ENCODE results near the gene GNAS.
"Not testable (repeated sequence)": the region's sequence is repeated elsewhere in the genome, so short reads cannot be mapped to it uniquely, and the experiment has no call there.

Gene GNAS

DNA sequence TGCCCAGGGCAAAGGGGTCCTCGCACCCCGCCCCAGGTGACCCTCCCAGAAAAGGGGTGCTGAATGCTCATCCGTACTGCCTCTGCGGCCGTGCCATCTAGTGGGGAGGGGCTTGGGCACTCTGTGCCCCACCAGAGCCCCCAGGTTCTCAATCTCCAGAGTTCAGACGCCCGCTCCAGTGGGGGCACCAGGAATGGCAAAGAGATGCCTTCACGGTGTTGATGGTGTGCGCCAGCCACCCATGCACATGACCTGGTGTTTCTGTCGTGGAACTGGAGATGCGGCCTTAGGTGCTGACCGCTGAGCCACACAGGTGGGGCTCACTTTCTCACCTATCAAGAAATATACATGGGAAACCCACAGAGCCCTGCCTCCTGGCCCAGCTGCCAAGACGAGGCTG is 32.6 kb upstream of the GNAS start:
- DNase-seq (ENCODE audit: low spot score in 2 of 2): no peak
- Histone ChIP-seq H3K27me3 (ENCODE audit: low read depth) (no peaks in the 10 kb centered on the region), H3K36me3 (replicated peaks) (no peaks in the 10 kb centered on the region), H3K9me3 (no peaks in the 10 kb centered on the region), H3K4me1 (no peaks in the 10 kb centered on the region), H3K4me3 (no peak overlapping the region)
- in situ Hi-C loops (cut with MboI; ENCODE audit: low sequenced_read_pairs): no loop called here

DNA sequence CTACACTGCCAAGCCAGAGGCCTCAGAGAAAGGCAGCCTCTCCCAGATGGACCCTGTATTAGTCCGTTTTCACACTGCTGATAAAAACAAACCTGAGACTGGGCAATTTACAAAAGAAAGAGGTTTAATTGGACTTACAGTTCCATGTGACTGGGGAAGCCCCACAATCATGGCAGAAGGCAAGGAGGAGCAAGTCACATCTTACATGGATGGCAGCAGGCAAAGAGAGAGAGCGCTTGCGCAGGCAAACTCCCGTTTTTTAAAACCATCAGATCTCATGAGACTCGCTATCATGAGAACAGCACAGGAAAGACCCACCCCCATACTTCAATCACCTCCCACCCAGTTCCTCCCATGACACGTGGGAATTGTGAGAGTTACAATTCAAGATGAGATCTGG is 32.0 kb upstream of the GNAS start:
- H3K36me3 ChIP-seq (replicated peaks); H3K4me1 ChIP-seq; in situ Hi-C loops (cut with MboI; ENCODE audit: low sequenced_read_pairs); H3K9me3 ChIP-seq; DNase-seq (ENCODE audit: low spot score in 2 of 2); H3K4me3 ChIP-seq; H3K27me3 ChIP-seq (ENCODE audit: low read depth): not testable (repeated sequence)

DNA sequence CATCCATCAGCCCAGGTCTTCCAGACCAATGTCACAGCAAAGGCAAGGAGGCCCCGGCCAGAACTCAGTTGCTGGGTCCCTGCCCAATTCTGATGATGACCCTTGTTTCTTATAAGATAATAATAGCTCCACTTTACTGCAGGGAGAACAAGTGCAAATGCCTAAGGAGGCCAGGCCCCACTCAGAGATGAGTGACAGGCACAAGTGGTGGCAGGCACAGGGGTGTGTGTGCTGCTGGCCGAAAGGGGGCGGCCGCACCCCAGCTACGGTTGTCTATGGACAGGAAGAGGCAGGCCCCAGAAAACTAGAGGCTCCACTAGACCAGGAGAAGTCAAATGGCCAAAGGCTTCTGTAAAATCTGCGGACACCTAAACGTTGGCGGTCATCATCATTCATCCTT is 30.4 kb upstream of the GNAS start:
- in situ Hi-C loops (cut with MboI; ENCODE audit: low sequenced_read_pairs): no loop called here
- DNase-seq (ENCODE audit: low spot score in 2 of 2): no peak
- H3K27me3 ChIP-seq (ENCODE audit: low read depth): no peaks in the 10 kb centered on the region

DNA sequence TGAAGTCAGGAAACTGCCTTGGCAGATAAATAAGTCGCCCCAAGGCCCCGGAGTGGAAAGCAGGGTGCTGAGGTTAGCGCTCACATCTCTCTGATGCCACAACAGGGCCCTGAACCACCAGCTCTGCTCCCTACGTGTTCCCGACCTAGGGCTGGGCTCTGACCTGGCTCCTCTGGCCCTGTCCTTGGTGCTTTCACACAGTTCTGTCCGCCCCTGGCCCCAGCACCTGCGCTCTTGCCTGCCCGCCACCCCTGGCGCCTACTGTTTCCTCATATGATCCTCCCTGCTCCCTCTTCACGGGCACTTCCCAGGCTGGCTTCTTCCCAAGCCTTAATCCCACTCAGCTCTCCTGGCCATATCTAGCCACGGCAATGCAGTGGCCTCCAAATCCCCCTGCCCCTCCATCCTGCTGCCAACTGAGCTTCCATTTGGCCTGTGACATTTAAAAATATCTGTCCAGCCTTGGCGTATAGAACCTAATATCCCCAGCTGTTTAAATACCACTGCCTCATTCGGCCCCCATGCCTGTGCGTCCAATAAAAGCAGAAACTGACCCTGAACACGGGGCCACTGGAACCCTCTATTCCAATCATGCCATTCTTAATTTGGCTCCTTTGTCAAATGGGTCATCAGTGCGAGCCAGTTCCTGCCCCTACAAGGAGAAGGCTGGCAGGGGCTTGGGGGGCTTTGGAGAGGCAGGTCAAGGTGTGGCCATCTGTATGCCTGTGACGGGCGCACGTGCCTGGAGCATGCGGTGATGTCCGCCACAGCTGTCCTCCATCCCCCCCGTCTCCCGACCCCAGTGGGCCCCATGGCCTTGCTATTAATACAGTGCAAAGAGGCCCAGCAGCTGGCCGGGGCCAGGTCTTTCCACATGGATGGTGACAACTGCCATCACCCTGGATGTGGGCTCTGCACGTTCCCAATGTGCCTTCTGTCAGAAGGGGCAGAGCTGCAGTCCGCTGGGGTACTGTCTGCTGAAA is 29.5 kb upstream of the GNAS start:
- Histone ChIP-seq H3K27me3 (ENCODE audit: low read depth) (no peaks in the 10 kb centered on the region), H3K4me3 (no peak overlapping the region), H3K9me3 (no peaks in the 10 kb centered on the region), H3K36me3 (replicated peaks) (no peaks in the 10 kb centered on the region), H3K4me1 (no peaks in the 10 kb centered on the region)
- in situ Hi-C loops (cut with MboI; ENCODE audit: low sequenced_read_pairs): no loop called here
- DNase-seq (ENCODE audit: low spot score in 2 of 2): no peak

More for the DNA sequence above, 30.4 kb upstream of the GNAS start:
- Histone ChIP-seq H3K4me1 (no peaks in the 10 kb centered on the region), H3K4me3 (no peak overlapping the region), H3K36me3 (replicated peaks) (no peaks in the 10 kb centered on the region), H3K9me3 (no peaks in the 10 kb centered on the region)

DNA sequence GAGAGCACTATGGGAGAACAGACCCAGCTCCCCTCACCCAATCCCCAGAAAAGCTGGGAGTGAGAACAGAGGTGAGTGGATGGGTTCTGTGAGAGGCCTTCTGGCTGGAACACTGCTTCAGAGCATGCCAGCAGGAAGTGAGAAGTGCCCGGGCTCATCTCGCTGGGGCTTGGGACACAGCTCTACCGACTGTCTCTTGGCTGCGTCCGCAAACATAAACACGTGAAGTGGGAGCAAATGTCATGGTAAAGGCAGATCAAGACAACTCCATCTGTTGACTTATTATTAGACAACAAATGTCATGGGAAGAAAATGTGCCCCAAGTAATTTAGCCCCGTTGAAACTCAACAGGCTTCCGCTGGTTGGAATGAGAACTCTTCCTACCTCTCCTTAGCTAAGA is 27.7 kb upstream of the GNAS start:
- H3K4me3 ChIP-seq: no peak overlapping the region
- no peaks in the 10 kb centered on the region for H3K27me3 ChIP-seq (ENCODE audit: low read depth)
- in situ Hi-C loops (cut with MboI; ENCODE audit: low sequenced_read_pairs): no loop called here
- H3K4me1 ChIP-seq: no peaks in the 10 kb centered on the region
- H3K36me3 ChIP-seq (replicated peaks): no peaks in the 10 kb centered on the region
- H3K9me3 ChIP-seq: no peaks in the 10 kb centered on the region
- no peak for DNase-seq (ENCODE audit: low spot score in 2 of 2)

DNA sequence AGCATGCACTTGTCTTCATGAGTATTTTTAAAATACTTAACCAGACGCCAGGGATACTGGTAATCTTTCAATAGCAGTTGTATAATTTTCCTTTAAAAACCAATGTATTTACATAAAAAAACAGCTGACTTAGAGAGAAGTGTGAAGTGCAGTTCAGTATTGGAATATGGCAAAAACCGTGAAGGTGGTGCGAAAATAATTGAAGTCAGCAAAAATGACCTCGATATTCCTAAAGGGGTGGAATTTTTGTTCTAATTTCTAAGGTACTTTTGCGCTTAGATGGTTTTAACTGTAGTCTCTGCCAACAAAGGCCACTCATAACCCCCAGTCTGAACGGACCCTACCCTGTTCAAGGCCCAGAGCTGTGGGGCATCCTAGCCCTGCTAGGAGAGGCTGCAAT is 27.1 kb upstream of the GNAS start:
- H3K4me1 ChIP-seq: no peaks in the 10 kb centered on the region
- in situ Hi-C loops (cut with MboI; ENCODE audit: low sequenced_read_pairs): no loop called here
- no peaks in the 10 kb centered on the region for H3K9me3 ChIP-seq
- no peaks in the 10 kb centered on the region for H3K27me3 ChIP-seq (ENCODE audit: low read depth)
- no peaks in the 10 kb centered on the region for H3K36me3 ChIP-seq (replicated peaks)
- H3K4me3 ChIP-seq: no peak overlapping the region
- DNase-seq (ENCODE audit: low spot score in 2 of 2): no peak

DNA sequence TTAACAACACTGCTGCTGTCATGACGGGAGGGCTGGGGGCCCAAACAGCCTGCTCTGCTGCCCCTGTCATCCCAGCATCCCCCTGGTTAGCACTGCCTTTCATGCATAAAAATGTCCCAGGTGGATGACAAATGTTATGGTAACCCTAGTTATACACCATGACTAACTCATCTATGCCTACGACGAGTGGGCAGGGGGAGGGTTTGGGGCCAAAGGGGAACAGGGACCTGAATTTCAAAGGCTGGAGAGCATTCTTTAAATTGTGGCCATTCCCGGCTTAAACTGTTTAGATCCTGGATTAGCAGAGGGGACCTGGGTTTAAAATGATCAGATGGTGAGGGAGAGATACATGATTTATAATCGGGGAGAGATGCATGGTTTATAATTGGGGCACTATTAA is 26.2 kb upstream of the GNAS start:
- Histone ChIP-seq H3K4me1 (no peaks in the 10 kb centered on the region), H3K9me3 (no peaks in the 10 kb centered on the region), H3K4me3 (no peak overlapping the region), H3K36me3 (replicated peaks) (no peaks in the 10 kb centered on the region), H3K27me3 (ENCODE audit: low read depth) (no peaks in the 10 kb centered on the region)
- no peak for DNase-seq (ENCODE audit: low spot score in 2 of 2)
- in situ Hi-C loops (cut with MboI; ENCODE audit: low sequenced_read_pairs): no loop called here

DNA sequence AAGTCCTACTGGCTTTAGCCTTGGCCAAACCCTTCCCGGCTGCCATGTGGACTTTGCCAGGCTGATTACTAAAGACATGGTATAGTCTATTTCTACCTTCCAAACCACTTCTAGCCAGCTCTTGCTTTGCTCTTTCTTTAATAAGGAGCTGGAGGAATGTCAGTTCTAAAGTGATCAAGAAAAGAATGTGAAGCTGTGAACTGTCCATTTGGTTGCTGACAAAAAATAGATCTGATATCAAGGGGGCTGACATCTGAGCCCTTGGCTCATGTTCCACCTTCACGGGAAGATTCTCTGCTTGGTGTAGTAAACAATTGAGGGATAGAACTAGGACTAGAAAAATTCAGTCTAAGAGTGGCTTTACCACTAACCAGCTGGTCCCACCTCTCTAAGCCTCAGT is 24.4 kb upstream of the GNAS start:
- H3K4me3 ChIP-seq: no peak overlapping the region
- in situ Hi-C loops (cut with MboI; ENCODE audit: low sequenced_read_pairs): no loop called here
- H3K27me3 ChIP-seq (ENCODE audit: low read depth): peaks cover 12% of the 10 kb centered on the region
- H3K9me3 ChIP-seq: no peaks in the 10 kb centered on the region
- no peak for DNase-seq (ENCODE audit: low spot score in 2 of 2)
- no peaks in the 10 kb centered on the region for H3K4me1 ChIP-seq
- H3K36me3 ChIP-seq (replicated peaks): no peaks in the 10 kb centered on the region

DNA sequence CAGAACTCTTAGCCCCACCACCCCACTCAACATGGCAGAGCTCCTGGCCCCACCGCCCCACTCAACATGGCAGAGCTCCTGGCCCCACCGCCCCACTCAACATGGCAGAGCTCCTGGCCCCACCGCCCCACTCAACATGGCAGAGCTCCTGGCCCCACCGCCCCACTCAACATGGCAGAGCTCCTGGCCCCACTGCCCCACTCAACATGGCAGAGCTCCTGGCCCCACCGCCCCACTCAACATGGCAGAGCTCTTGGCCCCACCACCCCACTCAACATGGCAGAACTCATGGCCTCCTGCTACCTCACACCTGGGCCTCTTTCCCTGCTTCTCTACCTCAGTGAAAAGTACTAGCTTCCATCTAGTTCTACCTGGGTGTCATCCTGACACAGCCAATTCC is 23.7 kb upstream of the GNAS start:
- in situ Hi-C loops (cut with MboI; ENCODE audit: low sequenced_read_pairs); DNase-seq (ENCODE audit: low spot score in 2 of 2): not testable (repeated sequence)
- peaks cover 17% of the 10 kb centered on the region for H3K27me3 ChIP-seq (ENCODE audit: low read depth)

DNA sequence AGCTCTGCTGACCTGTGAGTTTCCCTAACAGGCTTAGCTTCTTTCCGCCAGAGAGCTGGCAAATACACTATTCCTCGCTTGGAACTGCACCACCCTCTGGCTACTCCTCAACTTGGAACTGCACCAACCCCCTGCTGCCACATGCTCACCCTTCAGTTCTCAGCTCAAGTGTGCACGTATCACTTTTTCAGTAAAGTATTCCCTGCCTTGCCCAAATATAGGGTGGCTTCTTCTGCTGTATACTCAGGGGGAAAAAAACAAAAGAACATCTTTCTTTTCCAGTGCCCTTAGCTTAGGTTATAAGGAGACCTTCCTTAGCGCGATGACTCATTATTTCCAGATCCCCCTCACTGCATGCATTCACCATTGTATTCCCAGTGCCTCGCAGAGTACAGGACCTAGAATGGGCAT is 23.0 kb upstream of the GNAS start:
- H3K9me3 ChIP-seq: no peaks in the 10 kb centered on the region
- no peak overlapping the region for H3K4me3 ChIP-seq
- no peaks in the 10 kb centered on the region for H3K36me3 ChIP-seq (replicated peaks)
- H3K4me1 ChIP-seq: no peaks in the 10 kb centered on the region
- peaks cover 19% of the 10 kb centered on the region for H3K27me3 ChIP-seq (ENCODE audit: low read depth)
- DNase-seq (ENCODE audit: low spot score in 2 of 2): no peak
- in situ Hi-C loops (cut with MboI; ENCODE audit: low sequenced_read_pairs): no loop called here

More for the DNA sequence above, 23.7 kb upstream of the GNAS start:
- not testable (repeated sequence) for H3K9me3 ChIP-seq; H3K4me1 ChIP-seq; H3K4me3 ChIP-seq; H3K36me3 ChIP-seq (replicated peaks)

DNA sequence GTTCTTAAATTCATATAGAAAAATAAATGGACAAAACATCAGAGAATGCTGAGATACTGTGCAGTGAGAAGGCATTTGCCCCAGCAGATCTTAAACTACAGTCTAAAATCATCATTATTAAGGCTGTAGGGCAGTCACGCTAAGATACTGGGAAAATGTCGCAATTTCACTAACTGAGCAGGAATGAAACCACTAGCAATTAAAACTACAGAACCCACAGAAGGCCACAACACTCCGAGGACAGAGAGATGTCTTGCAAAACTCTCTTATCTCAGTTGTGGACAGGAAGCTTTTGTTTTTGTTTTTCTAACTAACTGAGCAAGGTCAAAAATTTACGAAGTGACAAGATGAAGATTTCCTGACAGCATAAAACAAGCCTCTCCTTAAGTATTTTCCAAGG is 20.1 kb upstream of the GNAS start:
- no peaks in the 10 kb centered on the region for H3K36me3 ChIP-seq (replicated peaks)
- no peaks in the 10 kb centered on the region for H3K9me3 ChIP-seq
- no peak for DNase-seq (ENCODE audit: low spot score in 2 of 2)
- peaks cover 24% of the 10 kb centered on the region for H3K27me3 ChIP-seq (ENCODE audit: low read depth)
- no peak overlapping the region for H3K4me3 ChIP-seq
- in situ Hi-C loops (cut with MboI; ENCODE audit: low sequenced_read_pairs): loop anchor here (10.0 kb wide), 1 partner anchor 588 kb away; no protein-coding TSS in a partner anchor
- no peaks in the 10 kb centered on the region for H3K4me1 ChIP-seq

DNA sequence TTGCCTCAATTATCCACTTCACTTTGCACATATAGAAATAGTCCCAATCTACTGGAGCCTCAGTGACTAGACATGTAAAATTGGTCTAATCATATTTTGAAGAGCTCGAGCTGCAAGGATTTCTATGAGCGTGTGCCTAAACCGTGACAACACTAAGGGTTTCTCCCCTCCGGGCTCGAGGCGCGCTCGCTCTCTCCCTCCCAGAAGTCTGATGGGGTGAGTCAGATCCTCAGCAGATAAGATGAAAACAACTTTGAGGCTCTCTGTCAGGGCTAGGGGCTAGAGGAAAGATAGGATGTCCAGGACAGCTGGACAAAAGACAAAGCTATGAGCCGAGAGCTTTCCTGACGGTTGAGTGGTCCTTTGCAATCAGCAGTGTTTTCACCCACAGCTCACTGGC is 18.6 kb upstream of the GNAS start:
- no peaks in the 10 kb centered on the region for H3K4me1 ChIP-seq
- H3K36me3 ChIP-seq (replicated peaks): no peaks in the 10 kb centered on the region
- H3K4me3 ChIP-seq: no peak overlapping the region
- DNase-seq (ENCODE audit: low spot score in 2 of 2): no peak
- H3K27me3 ChIP-seq (ENCODE audit: low read depth): peaks cover 24% of the 10 kb centered on the region
- in situ Hi-C loops (cut with MboI; ENCODE audit: low sequenced_read_pairs): loop anchor here (10.0 kb wide), 1 partner anchor 589 kb away; no protein-coding TSS in a partner anchor
- no peaks in the 10 kb centered on the region for H3K9me3 ChIP-seq

DNA sequence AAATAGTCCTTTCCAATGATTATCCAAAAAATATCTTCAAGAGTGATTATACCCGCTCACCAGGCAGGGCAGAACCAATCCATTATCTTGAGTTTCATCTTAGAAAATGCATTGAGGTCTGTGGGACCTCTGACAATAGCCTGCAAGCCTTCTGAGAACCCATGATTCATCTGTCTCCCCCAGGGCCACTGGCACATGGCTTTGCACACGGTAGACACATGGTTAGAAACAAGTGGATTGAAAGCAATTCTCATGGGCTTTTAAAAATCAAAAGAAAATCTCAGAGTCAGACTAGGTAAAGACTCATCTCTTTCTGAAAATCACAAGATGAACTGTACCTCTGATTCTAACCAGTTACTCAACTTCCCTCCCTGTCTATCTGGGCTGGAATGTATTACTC is 17.3 kb upstream of the GNAS start:
- H3K9me3 ChIP-seq: no peaks in the 10 kb centered on the region
- no peaks in the 10 kb centered on the region for H3K36me3 ChIP-seq (replicated peaks)
- H3K4me3 ChIP-seq: no peak overlapping the region
- H3K4me1 ChIP-seq: no peaks in the 10 kb centered on the region
- in situ Hi-C loops (cut with MboI; ENCODE audit: low sequenced_read_pairs): loop anchor here (5.0 to 10.0 kb wide), 2 partner anchors 353 to 590 kb away; no protein-coding TSS in a partner anchor
- DNase-seq (ENCODE audit: low spot score in 2 of 2): no peak
- peaks cover 33% of the 10 kb centered on the region for H3K27me3 ChIP-seq (ENCODE audit: low read depth)

DNA sequence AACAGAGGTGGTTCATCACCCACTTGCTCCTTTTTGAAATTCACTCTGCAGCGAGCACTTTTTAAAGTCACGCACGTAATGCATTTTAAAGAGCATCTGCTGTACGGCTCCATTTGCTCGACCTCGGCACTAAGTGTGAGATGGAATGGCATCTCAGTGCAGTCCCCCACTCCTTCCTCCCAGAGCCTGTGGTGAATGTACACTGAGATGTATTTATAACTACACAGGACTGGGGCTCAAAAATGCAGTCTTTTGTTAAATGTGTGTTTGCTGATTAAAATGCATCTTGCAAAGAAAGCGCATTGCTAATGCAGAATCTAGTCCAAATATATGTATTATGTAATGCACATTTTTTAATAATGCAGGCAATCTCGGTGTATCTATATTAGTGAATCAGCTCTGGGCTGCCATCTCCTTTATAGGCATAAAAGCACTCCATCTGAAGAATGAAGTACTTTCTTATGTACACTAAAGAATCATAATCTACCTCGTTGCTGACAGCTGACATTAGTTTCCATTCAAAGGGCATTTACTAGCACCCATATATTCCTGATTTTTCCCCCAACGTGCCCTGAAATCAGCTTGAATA is 15.8 kb upstream of the GNAS start:
- in situ Hi-C loops (cut with MboI; ENCODE audit: low sequenced_read_pairs): loop anchor here (5.0 to 10.0 kb wide), 2 partner anchors 354 to 592 kb away; no protein-coding TSS in a partner anchor
- no peak overlapping the region for H3K4me3 ChIP-seq
- peaks cover 46% of the 10 kb centered on the region for H3K27me3 ChIP-seq (ENCODE audit: low read depth)
- no peaks in the 10 kb centered on the region for H3K9me3 ChIP-seq
- no peak for DNase-seq (ENCODE audit: low spot score in 2 of 2)
- no peaks in the 10 kb centered on the region for H3K4me1 ChIP-seq
- H3K36me3 ChIP-seq (replicated peaks): no peaks in the 10 kb centered on the region
